ENCODE measurements around the gene CREB3. TPM values are rescaled to one million over a fixed set of nuclear protein-coding genes. Genes with fewer than 3 reads are reported as not detected.

CREB3 gene
- polyA plus RNA-seq, 1 donor from 2014 or later: 88.4 TPM

DNA sequence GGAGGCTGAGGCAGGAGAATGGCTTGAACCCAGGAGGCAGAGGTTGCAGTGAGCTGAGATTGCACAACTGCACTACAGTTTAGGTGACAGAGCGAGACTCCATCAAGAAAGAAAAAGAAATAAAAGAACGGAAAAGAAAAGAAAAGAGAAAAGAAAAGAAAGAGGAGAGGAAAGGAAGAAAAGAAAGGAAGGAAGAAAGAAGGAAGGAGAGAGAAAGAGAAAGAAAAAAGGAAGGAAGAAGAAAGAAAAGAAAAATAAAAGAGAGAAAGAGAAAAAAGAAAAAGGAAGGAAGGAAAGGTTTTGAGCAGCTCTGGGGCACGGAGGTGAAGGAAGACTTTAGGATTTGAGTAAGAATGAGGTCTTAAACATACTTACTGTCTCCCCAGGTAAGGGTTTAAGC lies 18.9 kb upstream of the CREB3 start:
- no peaks in the 10 kb centered on the region for H3K79me2 ChIP-seq (replicated peaks; ENCODE audit: insufficient read depth, low read length)

DNA sequence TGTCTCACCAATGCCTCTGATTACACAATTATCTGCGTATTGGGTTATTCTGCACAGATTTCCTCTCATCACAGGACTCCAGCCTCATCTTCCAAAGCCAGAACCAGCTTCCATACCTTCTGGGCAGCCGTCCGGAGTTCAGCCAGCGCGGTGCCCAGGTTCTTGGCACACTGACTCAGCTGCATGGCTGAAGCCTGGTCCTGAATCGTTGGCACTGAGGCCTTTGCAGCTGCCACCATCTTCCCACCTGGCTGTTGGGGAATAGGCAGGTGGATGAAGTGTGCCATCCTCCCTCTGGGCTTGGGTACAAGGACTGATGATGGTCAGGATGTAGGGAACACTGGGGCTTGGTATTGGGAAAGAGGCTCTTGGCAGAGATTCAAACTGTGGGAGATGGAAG lies 18.3 kb upstream of the CREB3 start:
- no peaks in the 10 kb centered on the region for H4K20me1 ChIP-seq (ENCODE audit: insufficient read depth)
- no peak overlapping the region for H3K4me3 ChIP-seq (ENCODE audit: low read length)
- peaks cover 7% of the 10 kb centered on the region for H3K36me3 ChIP-seq (ENCODE audit: insufficient read depth, low read length)
- no peak overlapping the region for H3K9ac ChIP-seq (ENCODE audit: low read length)
- no peaks in the 10 kb centered on the region for H3K79me2 ChIP-seq (replicated peaks; ENCODE audit: insufficient read depth, low read length)
- H3K9me3 ChIP-seq (ENCODE audit: low read length): no peaks in the 10 kb centered on the region
- H3F3A ChIP-seq (ENCODE audit: insufficient read depth, low read length, poor library complexity, severe bottlenecking): no peaks in the 10 kb centered on the region
- no peak overlapping the region for H3K4me2 ChIP-seq (ENCODE audit: low read length)
- TF ChIP-seq SMC3 (conservative IDR thresholded peaks at IDR 0.05; ENCODE audit: poor library complexity): no peak
- TF ChIP-seq, protein P1, sequence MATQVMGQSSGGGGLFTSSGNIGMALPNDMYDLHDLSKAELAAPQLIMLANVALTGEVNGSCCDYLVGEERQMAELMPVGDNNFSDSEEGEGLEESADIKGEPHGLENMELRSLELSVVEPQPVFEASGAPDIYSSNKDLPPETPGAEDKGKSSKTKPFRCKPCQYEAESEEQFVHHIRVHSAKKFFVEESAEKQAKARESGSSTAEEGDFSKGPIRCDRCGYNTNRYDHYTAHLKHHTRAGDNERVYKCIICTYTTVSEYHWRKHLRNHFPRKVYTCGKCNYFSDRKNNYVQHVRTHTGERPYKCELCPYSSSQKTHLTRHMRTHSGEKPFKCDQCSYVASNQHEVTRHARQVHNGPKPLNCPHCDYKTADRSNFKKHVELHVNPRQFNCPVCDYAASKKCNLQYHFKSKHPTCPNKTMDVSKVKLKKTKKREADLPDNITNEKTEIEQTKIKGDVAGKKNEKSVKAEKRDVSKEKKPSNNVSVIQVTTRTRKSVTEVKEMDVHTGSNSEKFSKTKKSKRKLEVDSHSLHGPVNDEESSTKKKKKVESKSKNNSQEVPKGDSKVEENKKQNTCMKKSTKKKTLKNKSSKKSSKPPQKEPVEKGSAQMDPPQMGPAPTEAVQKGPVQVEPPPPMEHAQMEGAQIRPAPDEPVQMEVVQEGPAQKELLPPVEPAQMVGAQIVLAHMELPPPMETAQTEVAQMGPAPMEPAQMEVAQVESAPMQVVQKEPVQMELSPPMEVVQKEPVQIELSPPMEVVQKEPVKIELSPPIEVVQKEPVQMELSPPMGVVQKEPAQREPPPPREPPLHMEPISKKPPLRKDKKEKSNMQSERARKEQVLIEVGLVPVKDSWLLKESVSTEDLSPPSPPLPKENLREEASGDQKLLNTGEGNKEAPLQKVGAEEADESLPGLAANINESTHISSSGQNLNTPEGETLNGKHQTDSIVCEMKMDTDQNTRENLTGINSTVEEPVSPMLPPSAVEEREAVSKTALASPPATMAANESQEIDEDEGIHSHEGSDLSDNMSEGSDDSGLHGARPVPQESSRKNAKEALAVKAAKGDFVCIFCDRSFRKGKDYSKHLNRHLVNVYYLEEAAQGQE (IDR thresholded peaks at IDR 0.05; ENCODE audit: borderline replicate concordance): no peak
- TF ChIP-seq, protein P2, sequence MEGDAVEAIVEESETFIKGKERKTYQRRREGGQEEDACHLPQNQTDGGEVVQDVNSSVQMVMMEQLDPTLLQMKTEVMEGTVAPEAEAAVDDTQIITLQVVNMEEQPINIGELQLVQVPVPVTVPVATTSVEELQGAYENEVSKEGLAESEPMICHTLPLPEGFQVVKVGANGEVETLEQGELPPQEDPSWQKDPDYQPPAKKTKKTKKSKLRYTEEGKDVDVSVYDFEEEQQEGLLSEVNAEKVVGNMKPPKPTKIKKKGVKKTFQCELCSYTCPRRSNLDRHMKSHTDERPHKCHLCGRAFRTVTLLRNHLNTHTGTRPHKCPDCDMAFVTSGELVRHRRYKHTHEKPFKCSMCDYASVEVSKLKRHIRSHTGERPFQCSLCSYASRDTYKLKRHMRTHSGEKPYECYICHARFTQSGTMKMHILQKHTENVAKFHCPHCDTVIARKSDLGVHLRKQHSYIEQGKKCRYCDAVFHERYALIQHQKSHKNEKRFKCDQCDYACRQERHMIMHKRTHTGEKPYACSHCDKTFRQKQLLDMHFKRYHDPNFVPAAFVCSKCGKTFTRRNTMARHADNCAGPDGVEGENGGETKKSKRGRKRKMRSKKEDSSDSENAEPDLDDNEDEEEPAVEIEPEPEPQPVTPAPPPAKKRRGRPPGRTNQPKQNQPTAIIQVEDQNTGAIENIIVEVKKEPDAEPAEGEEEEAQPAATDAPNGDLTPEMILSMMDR (IDR thresholded peaks at IDR 0.05; ENCODE audit: poor library complexity, severe bottlenecking): no peak
- no peak for TF ChIP-seq TAF1 (IDR thresholded peaks at IDR 0.05; ENCODE audit: low read depth)
- no peak for TF ChIP-seq EZH2 (IDR thresholded peaks at IDR 0.05; ENCODE audit: borderline replicate concordance, insufficient read depth, low read length, poor library complexity, severe bottlenecking)
- no peak for TF ChIP-seq EP300 (conservative IDR thresholded peaks at IDR 0.05; ENCODE audit: poor library complexity, severe bottlenecking)
- TF ChIP-seq POLR2AphosphoS5 (IDR thresholded peaks at IDR 0.05): no peak
- no peak for TF ChIP-seq MXI1 (conservative IDR thresholded peaks at IDR 0.05; ENCODE audit: poor library complexity, severe bottlenecking)
- TF ChIP-seq RAD21 (conservative IDR thresholded peaks at IDR 0.05): no peak
- H3K27ac ChIP-seq (ENCODE audit: low read length): no peak overlapping the region
- H2AFZ ChIP-seq (ENCODE audit: low read depth, low read length): no peak overlapping the region
- H3K27me3 ChIP-seq (ENCODE audit: insufficient read depth, low read depth, low read length): no peaks in the 10 kb centered on the region
- no peaks in the 10 kb centered on the region for H3K9me2 ChIP-seq (ENCODE audit: insufficient read depth, low read length)

More for the DNA sequence above, 18.9 kb upstream of the CREB3 start:
- Histone ChIP-seq H3K36me3 (ENCODE audit: insufficient read depth, low read length) (peaks cover 7% of the 10 kb centered on the region), H3K9me3 (ENCODE audit: low read length) (no peaks in the 10 kb centered on the region), H2AFZ (ENCODE audit: low read depth, low read length) (no peak overlapping the region), H3K9ac (ENCODE audit: low read length) (no peak overlapping the region), H4K20me1 (ENCODE audit: insufficient read depth) (no peaks in the 10 kb centered on the region), H3K27me3 (ENCODE audit: insufficient read depth, low read depth, low read length) (no peaks in the 10 kb centered on the region), H3K4me3 (ENCODE audit: low read length) (no peak overlapping the region), H3K4me2 (ENCODE audit: low read length) (no peak overlapping the region), H3K9me2 (ENCODE audit: insufficient read depth, low read length) (no peaks in the 10 kb centered on the region), H3K27ac (ENCODE audit: low read length) (no peak overlapping the region), H3F3A (ENCODE audit: insufficient read depth, low read length, poor library complexity, severe bottlenecking) (no peaks in the 10 kb centered on the region)
- TF ChIP-seq POLR2AphosphoS5 (IDR thresholded peaks at IDR 0.05): no peak
- TF ChIP-seq, protein P2 (IDR thresholded peaks at IDR 0.05; ENCODE audit: poor library complexity, severe bottlenecking): no peak
- no peak for TF ChIP-seq TAF1 (IDR thresholded peaks at IDR 0.05; ENCODE audit: low read depth)
- TF ChIP-seq MXI1 (conservative IDR thresholded peaks at IDR 0.05; ENCODE audit: poor library complexity, severe bottlenecking): no peak
- no peak for TF ChIP-seq SMC3 (conservative IDR thresholded peaks at IDR 0.05; ENCODE audit: poor library complexity)
- TF ChIP-seq EP300 (conservative IDR thresholded peaks at IDR 0.05; ENCODE audit: poor library complexity, severe bottlenecking): no peak
- no peak for TF ChIP-seq RAD21 (conservative IDR thresholded peaks at IDR 0.05)
- no peak for TF ChIP-seq EZH2 (IDR thresholded peaks at IDR 0.05; ENCODE audit: borderline replicate concordance, insufficient read depth, low read length, poor library complexity, severe bottlenecking)
- TF ChIP-seq, protein P1 (IDR thresholded peaks at IDR 0.05; ENCODE audit: borderline replicate concordance): no peak

Measured in neural cell (in vitro differentiated cells).